Measurements from ENCODE around the gene EDNRB.

The EDNRB gene

GRCh38 chr13:77846173-77846572, 72.5 kb downstream of the EDNRB start:
- Mint-ChIP-seq H3K9me3 (peaks cover 4% of the 10 kb centered on the region), H3K27me3 (ENCODE audit: low read depth) (no peaks in the 10 kb centered on the region), H3K36me3 (ENCODE audit: low read depth) (no peaks in the 10 kb centered on the region), H3K27ac (no peak overlapping the region), H3K4me1 (ENCODE audit: low read depth) (no peaks in the 10 kb centered on the region), H3K4me3 (no peak overlapping the region)

All from T-helper 1 cell treated with Interleukin-12 subunit alpha and Interleukin-12 subunit beta and Interleukin-4 antibody, amounts not matched to agents 30 μg/mL and 1 μg/mL, for 36 hours (primary cell).